Measurements from ENCODE around the gene DHRS7C.

Gene DHRS7C

DNA sequence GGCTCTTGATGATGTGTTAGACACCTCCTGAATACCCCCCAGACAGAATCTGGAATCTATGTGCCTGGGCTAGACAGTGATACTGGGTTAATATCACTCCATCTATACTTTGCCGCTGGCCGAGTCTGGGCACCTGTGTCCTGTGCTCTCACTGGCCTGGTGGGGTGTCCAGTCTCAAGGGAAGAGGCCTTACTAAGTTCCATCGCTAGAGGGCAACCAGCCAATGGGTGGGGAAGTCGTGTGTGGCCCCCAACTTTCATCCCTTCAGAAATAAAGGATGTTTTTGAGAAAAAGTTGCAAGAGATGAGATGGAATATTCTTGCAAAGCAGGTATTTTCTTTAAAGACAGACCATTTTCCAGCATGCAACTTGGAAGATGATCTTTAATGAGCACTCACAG lies 32.7 kb upstream of the DHRS7C start:
- Histone ChIP-seq H2AFZ (ENCODE audit: low read length, unreplicated experiment) (no peak overlapping the region), H3K36me3 (ENCODE audit: insufficient read depth, low read length) (no peaks in the 10 kb centered on the region), H3K27ac (ENCODE audit: low read depth, low read length) (no peak overlapping the region), H3K4me1 (ENCODE audit: control insufficient read depth, insufficient read depth, low read length, unreplicated experiment) (no peaks in the 10 kb centered on the region), H3K27me3 (ENCODE audit: insufficient read depth, low read length) (no peaks in the 10 kb centered on the region), H3K4me3 (ENCODE audit: low read depth, low read length) (no peak overlapping the region), H3K79me2 (ENCODE audit: control insufficient read depth, insufficient read depth, low read length, unreplicated experiment) (no peaks in the 10 kb centered on the region)

DNA sequence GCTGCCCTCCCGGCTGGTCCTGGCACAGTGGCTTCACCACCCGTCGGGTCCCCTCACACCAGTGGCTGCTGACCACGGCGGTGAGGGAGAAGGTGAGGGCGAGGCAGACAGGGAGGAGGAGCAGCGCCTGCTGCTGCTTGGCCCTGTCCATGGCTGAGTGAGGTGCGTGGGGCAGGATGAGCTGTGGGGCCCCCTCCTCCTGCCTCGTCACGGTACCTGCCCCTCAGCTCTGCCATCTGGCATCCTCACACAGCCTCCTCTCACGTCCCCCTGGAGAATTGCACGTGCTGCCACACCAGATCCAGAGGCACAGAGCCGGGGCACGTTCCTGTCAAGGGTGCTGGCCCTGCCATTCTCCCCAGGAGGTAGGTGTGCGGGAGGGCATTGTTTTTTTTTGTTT lies 30.5 kb upstream of the DHRS7C start, which contains the start of gene GSG1L2:
Gene GSG1L2, minus strand, starts transcription at position 159 of the 400 bp plus-strand sequence. Its CDS starts 8 bp downstream, at position 151.
- Histone ChIP-seq H3K27ac (ENCODE audit: low read depth, low read length) (no peak within 1 kb of the TSS), H3K27me3 (ENCODE audit: insufficient read depth, low read length) (no peaks in the 10 kb centered on the region), H3K4me3 (ENCODE audit: low read depth, low read length) (no peak within 1 kb of the TSS), H3K36me3 (ENCODE audit: insufficient read depth, low read length) (no peaks in the 10 kb centered on the region), H2AFZ (ENCODE audit: low read length, unreplicated experiment) (no peak within 1 kb of the TSS), H3K4me1 (ENCODE audit: control insufficient read depth, insufficient read depth, low read length, unreplicated experiment) (no peaks in the 10 kb centered on the region), H3K79me2 (ENCODE audit: control insufficient read depth, insufficient read depth, low read length, unreplicated experiment) (no peaks in the 10 kb centered on the region)

DNA sequence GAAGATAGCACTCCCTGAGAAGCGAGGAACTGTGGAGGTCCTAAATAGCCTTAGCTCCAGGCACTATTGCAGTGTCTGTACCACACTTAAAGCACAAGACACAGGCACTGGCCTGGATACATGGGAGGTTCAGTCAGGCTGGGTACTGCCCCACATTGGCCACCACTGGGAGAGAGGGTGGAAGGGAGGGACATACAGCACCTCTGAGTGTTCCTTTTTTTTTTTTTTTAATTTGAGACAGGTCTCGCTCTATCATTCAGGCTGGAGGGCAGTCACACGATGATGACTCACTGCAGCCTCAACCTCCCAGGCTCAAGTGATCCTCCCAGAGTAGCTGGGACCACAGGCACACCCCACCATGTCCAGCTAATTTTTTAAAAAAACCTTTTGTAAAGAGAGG lies 29.1 kb upstream of the DHRS7C start:
- H3K79me2 ChIP-seq (ENCODE audit: control insufficient read depth, insufficient read depth, low read length, unreplicated experiment): no peaks in the 10 kb centered on the region
- H2AFZ ChIP-seq (ENCODE audit: low read length, unreplicated experiment): no peak overlapping the region
- H3K4me1 ChIP-seq (ENCODE audit: control insufficient read depth, insufficient read depth, low read length, unreplicated experiment): no peaks in the 10 kb centered on the region
- no peak overlapping the region for H3K4me3 ChIP-seq (ENCODE audit: low read depth, low read length)
- H3K27ac ChIP-seq (ENCODE audit: low read depth, low read length): no peak overlapping the region
- H3K36me3 ChIP-seq (ENCODE audit: insufficient read depth, low read length): no peaks in the 10 kb centered on the region
- no peaks in the 10 kb centered on the region for H3K27me3 ChIP-seq (ENCODE audit: insufficient read depth, low read length)

DNA sequence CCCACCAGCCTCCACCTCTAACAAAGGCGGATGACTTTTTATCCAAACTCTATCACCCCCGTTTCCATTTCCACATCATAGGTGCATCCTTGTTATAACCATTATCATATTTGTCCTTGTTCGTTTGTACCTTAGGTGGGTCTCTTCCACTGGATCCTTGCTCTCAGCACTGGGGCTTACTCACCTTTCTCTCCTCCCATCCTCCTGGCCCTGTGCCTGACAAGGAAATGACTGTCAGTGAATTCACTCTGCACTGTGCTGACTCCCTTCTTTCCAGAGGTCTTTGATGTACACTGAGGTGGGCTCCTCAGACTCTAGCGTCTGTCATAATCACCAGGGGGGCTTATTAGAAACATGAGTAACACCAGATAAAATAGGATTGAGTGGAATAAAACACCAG lies 27.4 kb upstream of the DHRS7C start:
- no peaks in the 10 kb centered on the region for H3K36me3 ChIP-seq (ENCODE audit: insufficient read depth, low read length)

DNA sequence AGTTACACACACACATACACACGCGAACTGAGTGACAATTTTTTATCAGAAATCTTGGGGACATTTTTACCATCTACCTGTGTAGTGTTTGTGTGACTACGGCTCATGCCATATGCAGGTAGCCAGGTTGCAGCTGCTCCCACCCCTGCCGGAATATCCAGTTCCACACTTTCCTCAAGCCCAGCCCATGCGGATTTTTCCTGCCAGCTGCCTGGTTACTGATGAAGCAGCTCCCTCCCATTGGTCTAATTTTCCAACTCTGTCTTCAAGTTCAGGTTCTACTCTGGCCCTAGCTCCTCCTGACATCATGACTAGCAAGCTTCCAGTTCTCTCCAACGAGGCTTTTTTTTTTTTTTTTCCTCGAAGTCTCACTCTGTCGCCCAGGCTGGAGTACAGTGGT lies 25.7 kb upstream of the DHRS7C start:
- Histone ChIP-seq H3K27ac (ENCODE audit: low read depth, low read length) (no peak overlapping the region), H3K27me3 (ENCODE audit: insufficient read depth, low read length) (no peaks in the 10 kb centered on the region), H3K4me3 (ENCODE audit: low read depth, low read length) (no peak overlapping the region)

More for the DNA sequence above, 27.4 kb upstream of the DHRS7C start:
- H3K27me3 ChIP-seq (ENCODE audit: insufficient read depth, low read length): no peaks in the 10 kb centered on the region
- no peak overlapping the region for H2AFZ ChIP-seq (ENCODE audit: low read length, unreplicated experiment)
- H3K79me2 ChIP-seq (ENCODE audit: control insufficient read depth, insufficient read depth, low read length, unreplicated experiment): no peaks in the 10 kb centered on the region
- no peak overlapping the region for H3K4me3 ChIP-seq (ENCODE audit: low read depth, low read length)
- H3K27ac ChIP-seq (ENCODE audit: low read depth, low read length): no peak overlapping the region
- H3K4me1 ChIP-seq (ENCODE audit: control insufficient read depth, insufficient read depth, low read length, unreplicated experiment): no peaks in the 10 kb centered on the region

DNA sequence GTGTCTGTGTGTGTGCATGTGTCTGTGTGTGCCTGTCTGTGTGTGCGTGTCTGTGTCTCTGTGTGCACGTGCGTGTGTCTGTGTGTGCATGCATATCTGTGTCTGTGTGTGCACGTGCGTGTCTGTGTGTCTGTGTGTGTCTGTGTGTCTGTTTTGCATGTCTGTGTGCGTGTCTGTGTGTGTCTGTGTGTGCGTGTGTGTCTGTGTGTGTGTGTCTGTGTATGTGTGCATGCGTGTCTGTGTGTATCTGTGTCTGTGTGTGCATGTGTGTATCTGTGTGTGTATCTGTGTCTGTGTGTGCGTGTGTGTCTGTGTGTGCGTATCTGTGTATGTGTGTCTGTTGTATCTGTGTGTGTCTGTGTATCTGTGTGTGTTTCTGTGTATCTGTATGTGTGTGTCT lies 25.1 kb upstream of the DHRS7C start:
- no peaks in the 10 kb centered on the region for H3K4me1 ChIP-seq (ENCODE audit: control insufficient read depth, insufficient read depth, low read length, unreplicated experiment)
- no peaks in the 10 kb centered on the region for H3K27me3 ChIP-seq (ENCODE audit: insufficient read depth, low read length)
- H2AFZ ChIP-seq (ENCODE audit: low read length, unreplicated experiment): no peak overlapping the region
- H3K27ac ChIP-seq (ENCODE audit: low read depth, low read length): no peak overlapping the region
- no peaks in the 10 kb centered on the region for H3K79me2 ChIP-seq (ENCODE audit: control insufficient read depth, insufficient read depth, low read length, unreplicated experiment)
- H3K4me3 ChIP-seq (ENCODE audit: low read depth, low read length): no peak overlapping the region
- H3K36me3 ChIP-seq (ENCODE audit: insufficient read depth, low read length): no peaks in the 10 kb centered on the region

More for the DNA sequence above, 25.7 kb upstream of the DHRS7C start:
- Histone ChIP-seq H3K4me1 (ENCODE audit: control insufficient read depth, insufficient read depth, low read length, unreplicated experiment) (no peaks in the 10 kb centered on the region), H3K79me2 (ENCODE audit: control insufficient read depth, insufficient read depth, low read length, unreplicated experiment) (no peaks in the 10 kb centered on the region), H2AFZ (ENCODE audit: low read length, unreplicated experiment) (no peak overlapping the region), H3K36me3 (ENCODE audit: insufficient read depth, low read length) (no peaks in the 10 kb centered on the region)

DNA sequence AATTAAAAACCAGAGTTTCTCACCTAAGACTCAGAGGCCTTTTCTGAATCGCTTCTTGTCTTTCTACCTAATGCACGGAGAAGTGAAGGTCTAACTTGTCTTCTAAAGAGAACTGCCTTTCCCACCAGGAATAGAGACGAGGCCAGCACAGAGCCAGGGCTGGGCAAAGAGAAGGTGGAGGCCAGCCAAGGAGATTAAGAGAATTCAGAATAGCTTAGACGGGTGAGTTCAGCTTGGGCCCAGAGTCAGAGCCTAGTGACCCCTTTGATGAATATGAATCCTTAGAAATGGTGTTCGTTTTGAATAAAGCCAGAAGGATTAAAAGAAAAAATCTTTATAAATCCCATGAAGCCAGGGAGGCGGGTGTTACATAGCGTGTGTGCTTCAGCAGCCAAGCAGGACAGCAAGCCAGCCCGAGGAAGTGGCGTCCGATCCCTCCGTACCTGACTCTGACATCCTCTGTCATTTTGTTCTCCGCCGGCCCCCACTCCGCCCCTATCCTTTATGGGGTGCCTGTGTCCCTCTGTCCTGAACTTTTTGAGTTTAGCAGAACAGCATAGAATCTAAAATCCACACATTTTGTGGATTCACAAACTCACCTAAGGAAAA lies 23.0 kb upstream of the DHRS7C start:
- H3K4me1 ChIP-seq (ENCODE audit: control insufficient read depth, insufficient read depth, low read length, unreplicated experiment): no peaks in the 10 kb centered on the region
- H3K4me3 ChIP-seq (ENCODE audit: low read depth, low read length): no peak overlapping the region
- no peak overlapping the region for H3K27ac ChIP-seq (ENCODE audit: low read depth, low read length)
- H3K27me3 ChIP-seq (ENCODE audit: insufficient read depth, low read length): no peaks in the 10 kb centered on the region
- H3K79me2 ChIP-seq (ENCODE audit: control insufficient read depth, insufficient read depth, low read length, unreplicated experiment): no peaks in the 10 kb centered on the region
- H2AFZ ChIP-seq (ENCODE audit: low read length, unreplicated experiment): no peak overlapping the region
- no peaks in the 10 kb centered on the region for H3K36me3 ChIP-seq (ENCODE audit: insufficient read depth, low read length)

DNA sequence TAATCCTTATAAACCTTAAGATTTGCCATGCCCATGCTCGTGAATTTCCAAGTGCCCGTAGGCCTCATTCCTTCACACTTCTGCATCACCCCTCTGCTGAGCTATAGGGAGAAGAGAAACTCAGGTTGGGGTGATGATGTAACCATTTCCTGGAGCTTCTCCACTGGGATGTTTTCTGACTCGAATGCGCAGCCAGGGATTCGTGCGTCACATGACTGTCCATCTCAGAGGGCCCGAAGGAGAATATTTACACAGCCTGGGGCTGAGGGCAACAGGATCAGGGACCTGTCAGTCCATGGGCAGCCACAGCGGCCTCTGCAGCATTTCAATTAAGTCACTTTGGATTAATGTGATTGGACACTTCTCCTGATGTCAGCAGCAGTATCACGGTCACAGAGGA lies 21.8 kb upstream of the DHRS7C start:
- Histone ChIP-seq H3K27me3 (ENCODE audit: insufficient read depth, low read length) (no peaks in the 10 kb centered on the region), H2AFZ (ENCODE audit: low read length, unreplicated experiment) (no peak overlapping the region), H3K27ac (ENCODE audit: low read depth, low read length) (no peak overlapping the region), H3K79me2 (ENCODE audit: control insufficient read depth, insufficient read depth, low read length, unreplicated experiment) (no peaks in the 10 kb centered on the region), H3K4me1 (ENCODE audit: control insufficient read depth, insufficient read depth, low read length, unreplicated experiment) (no peaks in the 10 kb centered on the region), H3K36me3 (ENCODE audit: insufficient read depth, low read length) (no peaks in the 10 kb centered on the region), H3K4me3 (ENCODE audit: low read depth, low read length) (no peak overlapping the region)

DNA sequence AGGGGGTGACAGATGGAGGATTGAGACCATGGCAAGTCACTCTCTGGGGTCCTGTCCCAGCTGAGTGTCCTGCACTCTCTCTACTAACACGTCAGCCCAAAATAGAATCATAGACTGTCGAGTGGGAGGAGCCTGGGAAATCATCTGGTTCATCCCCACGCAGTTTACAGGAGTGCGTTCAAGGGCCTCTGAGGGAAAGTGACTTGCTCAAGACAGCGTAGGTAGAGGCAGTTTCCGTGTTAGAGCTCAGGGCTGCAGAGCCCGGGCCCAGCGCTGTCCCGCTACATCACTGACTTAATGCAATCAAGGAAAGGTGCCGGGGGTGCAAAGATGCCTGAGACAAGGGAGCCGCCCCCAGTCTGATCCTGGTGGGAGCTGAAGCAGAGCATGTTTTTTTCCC lies 20.1 kb upstream of the DHRS7C start:
- Histone ChIP-seq H3K27ac (ENCODE audit: low read depth, low read length) (no peak overlapping the region), H3K79me2 (ENCODE audit: control insufficient read depth, insufficient read depth, low read length, unreplicated experiment) (no peaks in the 10 kb centered on the region), H3K4me3 (ENCODE audit: low read depth, low read length) (no peak overlapping the region), H3K36me3 (ENCODE audit: insufficient read depth, low read length) (no peaks in the 10 kb centered on the region), H3K4me1 (ENCODE audit: control insufficient read depth, insufficient read depth, low read length, unreplicated experiment) (no peaks in the 10 kb centered on the region), H2AFZ (ENCODE audit: low read length, unreplicated experiment) (no peak overlapping the region), H3K27me3 (ENCODE audit: insufficient read depth, low read length) (no peaks in the 10 kb centered on the region)

DNA sequence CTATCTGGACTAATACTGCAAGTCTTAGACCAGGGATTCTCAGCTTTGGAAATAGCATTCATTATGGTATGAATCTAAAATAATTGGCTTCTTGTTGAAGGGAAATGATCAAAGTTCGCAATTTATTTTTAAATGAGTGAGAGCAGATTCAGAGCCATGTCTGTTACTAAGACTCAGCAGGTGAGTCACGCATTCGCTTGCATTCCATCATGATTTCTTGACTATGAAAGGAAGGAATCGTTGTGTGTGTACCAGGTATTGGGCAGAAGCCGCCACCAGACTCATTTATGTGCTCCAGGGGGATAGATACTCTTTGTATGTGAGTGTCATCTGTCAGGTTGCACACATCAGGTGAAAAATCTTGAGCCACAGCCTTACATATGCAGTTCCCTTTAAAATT lies 19.7 kb upstream of the DHRS7C start:
- Histone ChIP-seq H3K27me3 (ENCODE audit: insufficient read depth, low read length) (no peaks in the 10 kb centered on the region), H2AFZ (ENCODE audit: low read length, unreplicated experiment) (no peak overlapping the region), H3K4me1 (ENCODE audit: control insufficient read depth, insufficient read depth, low read length, unreplicated experiment) (no peaks in the 10 kb centered on the region), H3K4me3 (ENCODE audit: low read depth, low read length) (no peak overlapping the region), H3K36me3 (ENCODE audit: insufficient read depth, low read length) (no peaks in the 10 kb centered on the region), H3K79me2 (ENCODE audit: control insufficient read depth, insufficient read depth, low read length, unreplicated experiment) (no peaks in the 10 kb centered on the region), H3K27ac (ENCODE audit: low read depth, low read length) (no peak overlapping the region)

DNA sequence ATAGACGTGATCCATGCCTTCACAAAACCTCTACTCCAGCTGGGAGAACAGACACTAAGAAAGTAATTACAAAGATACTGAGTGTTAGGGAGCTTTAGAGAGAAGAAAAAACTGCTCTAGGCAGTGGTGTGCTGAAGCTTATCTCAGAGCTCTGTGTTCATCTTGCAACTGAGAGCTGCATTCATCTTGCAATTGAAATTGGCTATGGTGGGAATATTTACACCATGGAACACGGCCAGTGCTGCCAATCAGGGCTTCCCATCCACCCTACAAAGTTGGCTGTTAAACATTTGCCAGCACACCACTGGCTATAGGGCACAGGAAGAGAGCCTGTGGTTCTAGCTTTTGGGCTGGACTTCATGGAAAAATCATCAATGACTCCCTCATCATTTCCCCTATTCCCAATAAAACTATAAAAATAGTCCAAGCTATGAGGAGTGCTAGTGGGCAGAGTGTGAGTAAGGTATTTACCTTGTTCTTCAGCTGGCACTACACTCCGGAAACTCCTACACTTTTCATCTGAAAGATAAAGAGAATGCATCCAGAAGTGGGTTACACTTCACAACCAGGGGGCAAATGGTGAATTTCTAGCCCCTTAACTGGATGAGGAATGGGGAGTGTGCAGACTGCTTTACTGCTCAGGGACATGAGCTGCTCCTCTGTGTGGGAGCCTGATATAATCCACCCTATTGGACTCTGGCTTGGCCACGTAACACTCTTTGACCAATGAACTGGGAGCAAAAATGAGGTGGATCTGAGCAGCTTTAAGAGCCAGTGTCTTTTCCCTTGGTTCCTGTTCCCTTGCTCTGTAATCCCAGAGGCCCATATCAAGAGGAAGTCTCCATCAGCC lies 18.9 kb upstream of the DHRS7C start:
- Histone ChIP-seq H3K4me3 (ENCODE audit: low read depth, low read length) (no peak overlapping the region), H3K79me2 (ENCODE audit: control insufficient read depth, insufficient read depth, low read length, unreplicated experiment) (no peaks in the 10 kb centered on the region), H3K4me1 (ENCODE audit: control insufficient read depth, insufficient read depth, low read length, unreplicated experiment) (no peaks in the 10 kb centered on the region), H3K27ac (ENCODE audit: low read depth, low read length) (no peak overlapping the region), H2AFZ (ENCODE audit: low read length, unreplicated experiment) (no peak overlapping the region), H3K27me3 (ENCODE audit: insufficient read depth, low read length) (no peaks in the 10 kb centered on the region), H3K36me3 (ENCODE audit: insufficient read depth, low read length) (no peaks in the 10 kb centered on the region)

Measured in ACC112 (cell line).